HG03354 (cell line): Measurements from ENCODE around the gene IFI30.
A peak's percentile ranks its signal among the peaks of the same experiment; 100 is the strongest.
"Not testable (repeated sequence)": the region's sequence is repeated elsewhere in the genome, so short reads cannot be mapped to it uniquely, and the experiment has no call there.

Experiments
- ATAC-seq: cut with Tn5 transposase; IDR thresholded peaks from one replicate; pipeline ENCODE4 v1.9.1; 2021; ENCODE audit warnings: mild to moderate bottlenecking; ENCODE audit not compliant: unreplicated experiment, poor library complexity, severe bottlenecking

IFI30 gene

GRCh38 chr19:18196511-18196845, 22.9 kb downstream of the IFI30 start:
- ATAC-seq: no peak

DNA sequence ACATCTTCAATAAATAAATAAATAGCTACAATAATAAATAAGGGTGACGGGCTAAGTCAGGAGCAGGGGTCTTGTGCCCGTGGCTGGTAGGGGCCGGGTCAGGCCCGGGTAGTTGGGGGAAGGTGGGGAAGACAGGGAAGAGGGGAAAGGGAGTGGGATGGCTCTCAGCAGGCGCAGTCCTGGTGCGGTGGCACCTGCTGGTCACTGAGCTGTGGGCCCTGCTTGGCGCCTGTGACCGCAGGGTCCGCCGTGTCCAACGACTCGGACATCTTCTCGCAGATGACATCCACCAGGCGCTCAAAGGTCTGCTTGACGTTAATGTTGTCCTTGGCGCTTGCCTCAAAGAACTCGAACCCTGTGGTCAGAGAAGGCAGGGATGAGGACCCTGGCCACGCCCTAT, 23.7 kb downstream of the IFI30 start:
- ATAC-seq: no peak

DNA sequence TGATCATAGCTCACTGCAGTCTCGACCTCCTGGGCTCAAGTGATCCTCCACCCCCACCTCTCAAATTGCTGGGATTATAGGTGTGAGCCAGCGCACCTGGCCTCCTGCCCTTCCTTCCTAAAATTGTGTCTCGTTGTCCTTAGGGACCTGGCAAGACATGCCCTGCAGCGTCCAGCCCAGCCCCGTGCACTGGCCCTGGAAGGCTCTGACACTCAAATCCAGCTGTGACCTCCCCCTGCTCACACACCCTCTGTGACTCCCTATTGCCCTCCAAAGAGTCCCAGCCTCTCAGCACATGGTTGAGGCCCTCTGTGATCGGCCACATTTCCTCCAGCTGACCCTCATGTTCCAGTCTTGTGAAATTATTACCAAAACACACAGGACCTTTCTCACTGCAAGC, 24.3 kb downstream of the IFI30 start:
- no peak for ATAC-seq

DNA sequence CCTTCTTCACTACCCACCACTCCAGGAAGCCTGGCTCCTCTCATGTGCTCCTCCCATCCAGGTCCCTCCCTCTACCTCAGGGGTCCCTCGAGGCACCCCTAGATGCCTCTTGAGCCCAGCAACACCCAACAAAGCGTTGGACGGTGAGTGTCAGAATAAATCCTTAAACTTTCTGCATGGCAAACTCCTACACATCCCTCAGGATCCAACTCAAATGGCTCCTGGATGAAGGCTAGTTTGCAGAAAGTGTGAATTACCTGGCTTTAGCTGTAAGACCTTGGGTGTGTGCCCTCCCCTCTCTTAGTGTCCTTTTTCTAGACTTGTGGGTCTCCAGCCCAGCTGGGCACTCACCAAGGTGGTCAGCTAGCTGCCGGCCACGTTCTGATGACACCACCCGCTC, 24.8 kb downstream of the IFI30 start:
- ATAC-seq: no peak

DNA sequence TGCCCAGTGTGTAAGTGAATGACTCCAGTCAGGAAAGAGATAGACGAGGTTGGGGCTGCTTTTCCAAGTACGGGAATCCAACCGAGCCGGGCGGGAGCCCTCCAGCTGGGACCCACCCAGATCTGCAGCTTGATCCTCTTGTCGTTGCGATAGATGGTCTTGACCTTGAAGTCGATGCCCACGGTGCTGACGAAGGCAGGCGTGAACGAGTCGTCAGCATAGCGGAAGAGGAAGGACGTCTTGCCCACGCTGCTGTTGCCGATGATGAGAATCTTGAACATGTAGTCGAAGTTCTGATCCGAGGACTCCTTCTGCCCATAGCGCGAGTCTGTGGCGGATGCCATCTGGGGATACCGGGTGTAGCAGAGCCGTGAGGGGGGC, 28.8 kb downstream of the IFI30 start:
- no peak for ATAC-seq

- ATAC-seq: no peak
Measured at GRCh38 chr19:18202778-18203407, 29.3 kb downstream of the IFI30 start.

GRCh38 chr19:18203408-18203862, 29.8 kb downstream of the IFI30 start:
- ATAC-seq: peak; percentile 14

DNA sequence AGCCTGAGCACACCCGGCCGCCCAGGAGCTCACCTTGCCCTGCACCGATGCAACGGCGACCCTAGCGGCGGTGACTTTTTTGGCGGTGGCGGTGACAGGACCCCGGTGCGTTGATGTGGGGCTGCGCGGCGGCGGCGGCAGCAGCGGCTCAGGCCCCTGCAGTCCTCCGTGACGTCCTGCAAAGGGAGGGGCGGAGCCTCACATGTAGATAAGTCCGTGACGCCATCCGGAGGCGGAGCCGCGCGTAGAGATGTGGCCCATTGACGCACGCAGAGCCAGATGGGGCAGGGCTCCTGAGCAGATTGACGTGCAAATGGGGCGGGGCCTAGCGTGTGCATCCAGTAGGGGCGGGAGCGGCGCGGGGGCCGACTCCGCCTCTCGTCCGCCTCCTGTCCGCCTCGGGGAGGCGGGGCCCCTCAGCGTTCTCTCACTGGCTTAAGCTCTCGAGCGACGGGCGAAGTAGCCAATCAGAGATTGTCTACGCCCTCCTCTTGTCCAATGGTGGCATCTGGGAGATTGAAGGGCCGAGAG, 30.3 kb downstream of the IFI30 start, which contains the start of gene RAB3A:
TSS of gene RAB3A (minus strand) at position 180 of the 531 bp plus-strand sequence. CDS start 1,302 bp downstream, outside the sequence.
- peak; percentile 88 for ATAC-seq

DNA sequence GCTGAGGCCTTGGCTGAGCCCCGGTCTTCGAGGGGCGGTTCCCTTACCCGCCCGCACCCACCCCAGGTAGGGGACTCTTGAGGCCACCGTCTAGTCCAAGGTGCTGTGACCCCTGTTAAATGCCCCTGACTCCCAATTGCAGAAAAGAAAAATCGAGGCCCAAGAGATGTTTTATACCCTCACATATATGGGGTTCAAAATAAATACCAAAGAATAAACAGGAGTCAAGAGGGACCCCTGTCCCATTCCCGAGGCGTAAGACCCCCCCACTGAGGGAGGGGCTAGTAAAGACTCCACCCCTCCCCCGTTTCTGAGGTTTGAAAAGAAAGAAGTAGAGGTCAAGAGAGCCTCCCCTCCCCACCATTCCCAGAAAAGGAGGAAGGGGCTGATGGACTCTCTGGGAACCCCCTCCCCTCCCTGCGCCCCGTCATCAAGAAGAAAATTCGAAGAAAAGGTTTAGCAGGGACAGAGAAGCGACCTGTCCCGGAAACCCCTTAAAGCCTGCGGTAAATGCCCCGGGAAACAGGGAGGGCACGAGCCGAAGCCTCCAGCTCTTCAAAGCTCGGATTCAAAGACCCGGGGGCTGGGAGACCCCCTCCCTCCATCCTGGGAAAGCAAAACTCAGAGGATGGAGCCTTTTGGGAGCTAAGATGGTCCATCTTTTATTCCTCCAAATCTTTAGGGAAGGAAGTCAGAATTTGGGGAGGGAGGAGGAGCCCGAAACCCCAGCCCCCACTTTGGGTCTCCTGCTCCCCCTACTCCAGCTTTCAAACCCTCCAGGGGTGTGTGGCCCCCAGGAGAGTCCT, 31.0 kb downstream of the IFI30 start:
- peak; percentile 14 for ATAC-seq

- ATAC-seq: no peak
Measured at GRCh38 chr19:18205200-18205892, 31.7 kb downstream of the IFI30 start.

- no peak for ATAC-seq
Measured at GRCh38 chr19:18206018-18206417, 32.4 kb downstream of the IFI30 start.

DNA sequence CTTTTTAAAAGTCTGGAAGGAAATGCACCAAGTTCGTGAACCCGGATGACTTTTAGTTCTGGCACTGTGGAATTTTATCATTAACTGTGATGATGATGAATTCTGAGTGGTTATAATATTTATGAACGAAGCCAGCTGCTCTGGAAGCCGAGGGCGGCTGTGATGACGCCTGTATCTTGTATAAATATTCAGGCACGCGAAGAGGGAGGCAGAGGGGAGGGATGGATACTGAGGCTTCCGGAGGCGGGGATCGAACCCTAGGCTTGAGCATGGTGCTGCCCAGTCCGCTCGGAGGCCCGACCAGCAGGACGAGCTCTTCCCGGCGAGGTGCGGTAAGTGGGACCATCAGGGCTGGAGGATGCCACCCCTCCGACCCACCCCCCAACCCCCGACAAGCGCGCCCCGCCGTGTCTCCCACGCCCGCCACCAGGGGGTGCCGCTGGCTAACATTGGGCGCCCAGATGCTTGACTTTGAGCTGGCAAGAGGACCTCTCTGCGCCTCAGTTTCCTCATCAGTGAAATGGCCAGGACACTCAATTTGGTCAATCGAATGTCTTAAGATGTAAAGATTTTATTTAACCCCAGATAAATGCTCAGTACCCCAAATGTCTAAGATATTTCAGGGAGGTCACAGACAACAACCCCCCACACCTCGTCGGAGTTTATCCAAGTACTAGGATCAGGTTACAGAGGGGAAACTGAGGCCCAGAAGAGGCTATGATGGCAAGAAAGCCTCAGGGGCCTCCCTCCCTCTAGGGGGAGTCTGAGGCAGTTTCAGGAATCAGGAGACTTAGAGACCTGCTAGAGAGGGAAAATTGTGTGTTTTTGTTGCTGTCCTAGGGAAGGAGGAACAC, 34.7 kb downstream of the IFI30 start:
- no peak for ATAC-seq

DNA sequence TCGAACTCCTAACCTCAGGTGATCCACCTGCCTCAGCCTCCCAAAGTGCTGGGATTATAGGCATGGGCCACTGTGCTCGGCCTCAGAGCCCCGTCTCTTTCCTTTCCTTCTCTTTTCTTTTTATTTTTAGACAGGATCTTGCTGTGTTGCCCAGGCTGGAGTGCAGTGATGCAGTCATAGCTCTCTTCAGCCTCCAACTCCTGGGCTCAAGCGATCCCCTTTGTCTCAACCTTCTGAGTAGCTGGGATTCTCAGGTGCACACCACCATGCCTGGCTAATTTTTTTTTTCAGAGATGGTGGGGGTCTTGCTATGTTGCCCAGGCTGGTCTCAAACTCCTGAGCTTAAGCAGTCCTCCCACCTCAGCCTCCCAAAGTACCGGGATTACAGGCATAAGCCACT, 36.3 kb downstream of the IFI30 start:
- not testable (repeated sequence) for ATAC-seq

DNA sequence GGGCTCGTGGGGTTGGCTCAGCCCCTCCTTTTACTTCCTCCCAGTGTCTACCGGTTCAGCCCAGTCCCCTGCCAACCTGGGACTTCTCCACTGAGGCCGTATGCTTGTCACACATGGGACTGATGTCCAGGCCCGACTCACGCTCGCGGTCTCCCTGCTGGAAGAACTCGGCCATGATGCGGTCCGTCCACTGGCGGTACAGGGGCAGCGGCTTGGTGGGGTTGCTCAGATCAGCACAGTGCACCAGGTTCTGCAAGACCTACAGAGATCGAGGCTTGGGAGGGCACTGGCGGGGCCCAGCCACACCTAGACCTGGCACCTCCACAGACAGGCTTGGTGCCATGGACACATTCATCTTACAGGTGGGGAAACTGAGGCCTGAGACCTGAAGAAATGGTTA, 38.1 kb downstream of the IFI30 start:
- no peak for ATAC-seq

DNA sequence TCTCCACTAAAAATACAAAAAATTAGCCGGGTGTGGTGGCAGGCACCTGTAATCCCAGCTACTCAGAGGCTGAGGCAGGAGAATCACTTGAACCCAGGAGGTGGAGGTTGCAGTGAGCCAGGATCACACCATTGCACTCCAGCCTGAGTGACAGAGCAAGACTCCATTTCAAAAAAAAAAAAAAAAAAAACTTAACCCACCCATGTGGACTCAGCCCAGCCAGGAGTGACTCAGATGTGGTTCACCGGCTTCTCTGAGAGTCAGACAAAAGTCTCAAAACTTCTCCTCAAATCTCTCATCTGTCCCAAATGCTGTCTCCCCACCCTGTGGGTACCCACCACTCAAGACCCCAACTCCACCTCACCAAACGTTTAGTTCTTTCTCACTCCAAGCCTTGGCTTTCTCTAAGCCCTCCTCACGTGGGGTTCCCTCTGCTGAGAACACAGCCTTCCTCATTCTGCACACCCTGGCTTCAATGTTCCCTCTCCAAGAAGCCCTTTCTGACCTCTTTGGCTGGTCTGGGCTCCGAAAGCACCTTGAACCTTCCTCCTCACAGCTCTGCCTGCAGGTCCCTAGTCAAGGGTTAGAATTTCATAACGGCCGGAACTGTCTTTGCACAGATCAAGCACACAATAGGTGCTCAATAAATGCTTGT, 41.3 kb downstream of the IFI30 start:
- no peak for ATAC-seq

DNA sequence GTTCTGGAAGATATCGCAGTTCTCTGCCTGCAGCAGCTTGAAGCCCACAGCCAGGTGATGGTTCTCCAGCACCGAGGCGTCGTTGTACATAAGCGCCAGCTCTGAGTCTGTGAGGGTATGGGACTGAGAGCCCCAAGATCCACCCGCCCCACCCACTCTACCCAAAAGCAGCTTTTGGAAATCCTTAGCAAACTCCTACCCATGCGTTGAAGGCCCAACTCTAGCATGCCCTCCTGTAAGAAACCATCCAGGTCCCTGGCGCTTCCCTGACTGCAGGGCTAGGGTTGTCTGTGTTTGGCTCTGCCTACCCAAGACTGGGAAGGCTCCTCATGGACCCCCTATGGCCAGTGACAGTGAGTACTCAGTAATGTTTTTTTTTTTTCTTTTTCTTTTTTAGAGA, 43.2 kb downstream of the IFI30 start:
- ATAC-seq: no peak

GRCh38 chr19:18218159-18218558, 44.5 kb downstream of the IFI30 start:
- ATAC-seq: no peak

DNA sequence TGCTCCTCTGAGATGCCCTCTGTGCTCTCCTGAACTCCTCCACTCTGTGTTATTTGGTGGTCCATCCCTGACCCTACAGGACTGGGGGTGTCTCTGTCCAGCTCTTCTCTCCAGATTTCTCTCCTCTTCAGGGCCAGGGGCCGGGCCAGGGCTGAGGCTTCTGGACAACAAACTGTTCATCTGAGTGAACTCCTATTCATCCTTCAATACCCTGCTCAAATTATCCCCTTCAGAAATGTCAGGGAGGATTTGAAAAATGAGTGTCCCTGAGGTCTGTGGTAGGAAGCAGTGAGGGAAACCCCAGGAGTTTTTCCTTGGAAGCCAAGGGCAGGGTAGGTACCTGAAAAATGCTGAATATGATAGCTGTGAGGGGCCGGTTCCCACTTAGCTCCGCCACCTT, 45.0 kb downstream of the IFI30 start:
- ATAC-seq: no peak

- no peak for ATAC-seq
Measured at GRCh38 chr19:18219911-18220631, 46.5 kb downstream of the IFI30 start.
